B cell (primary cell): ENCODE measurements around the gene NPTX2.

ENCODE experiments used
- CTCF ChIP-seq: fragments of 200-600 bp; IDR thresholded peaks from one replicate; pipeline ENCODE4 v1.8.0; 2022; ENCODE audit warnings: antibody characterized with exemption, mild to moderate bottlenecking
- EZH2 ChIP-seq: IDR thresholded peaks from 2 replicates; pipeline ENCODE4 v1.6.1; 2012; ENCODE audit warnings: borderline replicate concordance, low read depth, mild to moderate bottlenecking, moderate library complexity, low read length; ENCODE audit not compliant: insufficient read depth, poor library complexity, severe bottlenecking

- TF ChIP-seq CTCF = no peak
- no peak for TF ChIP-seq EZH2
Observed at GRCh38 chr7:98656899-98657298, 39.8 kb downstream of the NPTX2 start.
